Ovary (tissue), 3 donors: ENCODE results near the gene HMCES.

Experiments
- CTCF ChIP-seq, 3 donors: fragments of 450-650 bp in 2 of 3; fragments of 200-600 bp in 1 of 3; IDR thresholded peaks; one replicate each; pipeline versions ENCODE4 v1.5.1 to v1.8.0; 2016 to 2022; ENCODE audit warnings: antibody characterized with exemption in 3 of 3, mild to moderate bottlenecking in 1 of 3
- POLR2A ChIP-seq: fragments of 450-650 bp; IDR thresholded peaks from one replicate; pipeline ENCODE4 v1.6.1; 2017; ENCODE audit warnings: antibody characterized with exemption, mild to moderate bottlenecking, moderate library complexity
- donor health status: DM: no; HTN: no; CAD: no.

- TF ChIP-seq CTCF (IDR thresholded peaks at IDR 0.05) = no peak
- TF ChIP-seq POLR2A = no peak
Observed at GRCh38 chr3:129282727-129283327, 4.2 kb downstream of the HMCES start.
